IMR-90 (cell line): ENCODE results near the gene FBXO34. TPM values are rescaled to one million over a fixed set of nuclear protein-coding genes. Genes with fewer than 3 reads are reported as not detected.

Experiments used
- ATAC-seq: fragments of 200-7000 bp; cut with Tn5 transposase; 2 replicates; pipeline ENCODE4 v1.9.1; 2020; ENCODE audit warnings: low read depth, mild to moderate bottlenecking, moderate library complexity
- BruUV-seq: library from RNA; stranded (reverse); fragments of 400-500 nt; replicated peaks from 2 replicates; lab custom pipeline; 2021; lab: Mats Ljungman, UMichigan
- CTCF ChIA-PET: fragments of 300-600 bp; formaldehyde crosslinking; extraction: SDS; loops from one replicate; lab custom pipeline; 2021; ENCODE audit warnings: antibody characterized with exemption; lab: Yijun Ruan, JAX
- POLR2A ChIA-PET: fragments of 300-600 bp; sonication (Branson Sonifier 250); formaldehyde crosslinking; loops from one replicate; lab custom pipeline; 2022; ENCODE audit warnings: antibody characterized with exemption; ENCODE audit not compliant: unreplicated experiment; lab: Charles Lee
- DNase-seq: peaks from one replicate; pipeline ENCODE4 v3.0.0; 2013
- H2AFZ ChIP-seq: replicated peaks from 2 replicates; pipeline ENCODE3; 2013; ENCODE audit warnings: low read length, mild to moderate bottlenecking; ENCODE audit not compliant: poor library complexity
- H2AK5ac ChIP-seq: 2 replicates; pipeline ENCODE4 v1.6.1; 2013; ENCODE audit warnings: low read depth, low read length, inconsistent platforms
- H2AK9ac ChIP-seq: replicated peaks from 2 replicates; pipeline ENCODE3; 2013; ENCODE audit warnings: mild to moderate bottlenecking, low read depth, low read length, moderate library complexity; ENCODE audit not compliant: poor library complexity
- H2BK120ac ChIP-seq: 2 replicates; pipeline ENCODE4 v1.6.1; 2013; ENCODE audit warnings: low read depth, low read length, inconsistent platforms
- H2BK15ac ChIP-seq: 3 replicates; pipeline ENCODE4 v1.6.1; 2013; ENCODE audit warnings: low read depth, low read length, inconsistent platforms
- H2BK20ac ChIP-seq: 2 replicates; pipeline ENCODE4 v1.6.1; 2013; ENCODE audit warnings: low read depth, mild to moderate bottlenecking, inconsistent platforms, low read length, moderate library complexity
- H2BK5ac ChIP-seq: 2 replicates; pipeline ENCODE4 v1.6.1; 2013; ENCODE audit warnings: mild to moderate bottlenecking, low read depth, low read length, inconsistent platforms; ENCODE audit not compliant: poor library complexity, severe bottlenecking
- H3K14ac ChIP-seq: replicated peaks from 2 replicates; pipeline ENCODE4 v1.6.1; 2013; ENCODE audit warnings: low read depth, low read length, inconsistent platforms
- H3K18ac ChIP-seq: 2 replicates; pipeline ENCODE4 v1.6.1; 2013; ENCODE audit warnings: low read depth, low read length, control low read depth
- H3K23ac ChIP-seq: 2 replicates; pipeline ENCODE4 v1.6.1; 2013; ENCODE audit warnings: low read depth, low read length, inconsistent platforms
- H3K27ac ChIP-seq: 2 replicates; pipeline ENCODE4 v1.5.1; 2013; ENCODE audit warnings: mild to moderate bottlenecking, control low read depth, low read length; ENCODE audit not compliant: insufficient read depth
- H3K27me3 ChIP-seq: 2 replicates; pipeline ENCODE4 v1.6.1; 2013; ENCODE audit warnings: low read length; ENCODE audit not compliant: control insufficient read depth, insufficient read depth
- H3K36me3 ChIP-seq: 2 replicates; pipeline ENCODE4 v1.6.1; 2013; ENCODE audit warnings: low read length, mixed read lengths; ENCODE audit not compliant: control insufficient read depth, insufficient read depth
- H3K4ac ChIP-seq: 2 replicates; pipeline ENCODE4 v1.6.1; 2013; ENCODE audit warnings: low read depth, low read length, inconsistent platforms
- H3K4me1 ChIP-seq: 2 replicates; pipeline ENCODE4 v1.6.1; 2013; ENCODE audit warnings: low read length, mixed read lengths; ENCODE audit not compliant: control insufficient read depth, insufficient read depth
- H3K4me2 ChIP-seq: 2 replicates; pipeline ENCODE4 v1.6.1; 2013; ENCODE audit warnings: low read depth, mild to moderate bottlenecking, control low read depth, low read length, moderate library complexity
- H3K4me3 ChIP-seq: 2 replicates; pipeline ENCODE4 v1.5.1; 2013; ENCODE audit warnings: low read depth, mild to moderate bottlenecking, control low read depth, low read length, moderate library complexity; ENCODE audit not compliant: insufficient read depth
- H3K56ac ChIP-seq: 2 replicates; pipeline ENCODE4 v1.6.1; 2013; ENCODE audit warnings: low read length, inconsistent platforms; ENCODE audit not compliant: insufficient read depth; ENCODE audit errors: extremely low read depth
- H3K79me1 ChIP-seq, 2 experiments: 2 replicates each; pipeline ENCODE4 v1.6.1; 2013; ENCODE audit warnings: low read length in 2 of 2, inconsistent platforms in 1 of 2, low read depth in 1 of 2
- H3K9ac ChIP-seq: 2 replicates; pipeline ENCODE4 v1.6.1; 2013; ENCODE audit warnings: low read depth, low read length, control low read depth
- H3K9me1 ChIP-seq: 2 replicates; pipeline ENCODE4 v1.6.1; 2013; ENCODE audit warnings: low read length, inconsistent platforms; ENCODE audit not compliant: insufficient read depth
- H3K9me3 ChIP-seq: 2 replicates; pipeline ENCODE4 v1.6.1; 2013; ENCODE audit warnings: low read length; ENCODE audit not compliant: control insufficient read depth, insufficient read depth
- H4K20me1 ChIP-seq: 2 replicates; pipeline ENCODE4 v1.6.1; 2013; ENCODE audit warnings: low read length, inconsistent platforms; ENCODE audit not compliant: insufficient read depth
- H4K5ac ChIP-seq: 2 replicates; pipeline ENCODE4 v1.6.1; 2013; ENCODE audit warnings: mild to moderate bottlenecking, low read depth, low read length, control low read depth
- H4K8ac ChIP-seq, 2 experiments: 2 replicates each; pipeline ENCODE4 v1.6.1; 2013; ENCODE audit warnings: low read depth in 2 of 2, low read length in 2 of 2, control low read depth in 1 of 2, inconsistent platforms in 1 of 2
- H4K91ac ChIP-seq: 2 replicates; pipeline ENCODE4 v1.6.1; 2013; ENCODE audit warnings: low read depth, low read length, inconsistent platforms; ENCODE audit not compliant: insufficient read depth
- BHLHE40 ChIP-seq: fragments of 150-350 bp; IDR thresholded peaks from 2 replicates; pipeline ENCODE4 v1.6.1; 2016; ENCODE audit warnings: mild to moderate bottlenecking, low read depth, low read length
- CEBPB ChIP-seq: IDR thresholded peaks from 2 replicates; pipeline ENCODE4 v1.6.1; 2012; ENCODE audit warnings: low read depth, low read length, improper control_type of control experiment
- CHD1 ChIP-seq: IDR thresholded peaks from 2 replicates; pipeline ENCODE4 v1.6.1; 2012; ENCODE audit warnings: low read depth, low read length, improper control_type of control experiment
- FOS ChIP-seq: fragments of 150-350 bp; IDR thresholded peaks from 2 replicates; pipeline ENCODE4 v1.6.1; 2016; ENCODE audit warnings: low read depth, low read length
- MAFK ChIP-seq: IDR thresholded peaks from 2 replicates; pipeline ENCODE4 v1.6.1; 2012; ENCODE audit warnings: low read depth, low read length, improper control_type of control experiment
- MAZ ChIP-seq: IDR thresholded peaks from 2 replicates; pipeline ENCODE4 v1.6.1; 2012; ENCODE audit warnings: low read depth, mild to moderate bottlenecking, low read length, improper control_type of control experiment, moderate library complexity, borderline replicate concordance
- MXI1 ChIP-seq: IDR thresholded peaks from 2 replicates; pipeline ENCODE4 v1.6.1; 2012; ENCODE audit warnings: low read depth, mild to moderate bottlenecking, low read length, moderate library complexity, borderline replicate concordance
- NFE2L2 ChIP-seq: fragments of 150-350 bp; IDR thresholded peaks from 2 replicates; pipeline ENCODE4 v1.6.1; 2016; ENCODE audit warnings: low read depth, mild to moderate bottlenecking, low read length
- POLR2A ChIP-seq: IDR thresholded peaks from 2 replicates; pipeline ENCODE4 v1.6.1; 2012; ENCODE audit warnings: mild to moderate bottlenecking, low read depth, low read length
- RAD21 ChIP-seq: IDR thresholded peaks from 2 replicates; pipeline ENCODE4 v1.6.1; 2012; ENCODE audit warnings: low read length, improper control_type of control experiment
- RCOR1 ChIP-seq: IDR thresholded peaks from 2 replicates; pipeline ENCODE4 v1.6.1; 2012; ENCODE audit warnings: mild to moderate bottlenecking, low read length, improper control_type of control experiment; ENCODE audit not compliant: insufficient replicate concordance
- RFX5 ChIP-seq: IDR thresholded peaks from 2 replicates; pipeline ENCODE4 v1.8.0; 2012; ENCODE audit warnings: low read depth, mild to moderate bottlenecking, low read length, moderate library complexity
- SMC3 ChIP-seq: fragments of 150-350 bp; IDR thresholded peaks from 2 replicates; pipeline ENCODE4 v1.6.1; 2016; ENCODE audit warnings: low read depth, mild to moderate bottlenecking, antibody characterized with exemption, low read length, moderate library complexity
- USF2 ChIP-seq: fragments of 150-350 bp; IDR thresholded peaks from 2 replicates; pipeline ENCODE4 v1.6.1; 2017; ENCODE audit warnings: mild to moderate bottlenecking, antibody characterized with exemption, low read length, low read depth
- WGBS, 2 experiments: methylation state at CpG; one replicate each; pipeline versions ENCODE4 v1.1.5 to v1.1.7; 2013; ENCODE audit warnings: missing lambda C conversion rate in 2 of 2; ENCODE audit not compliant: insufficient read length in 1 of 2; ENCODE audit errors: extremely low coverage in 2 of 2; 5-methylcytosine and 5-hydroxymethylcytosine counted together
- dilution Hi-C: fragments of 300-500 bp; cut with HindIII; formaldehyde crosslinking; loops from one replicate; pipeline ENCODE4 v1.14.3; 2018; ENCODE audit warnings: low sequenced_read_pairs; ENCODE audit not compliant: unreplicated experiment
- in situ Hi-C: fragments of 300-500 bp; cut with MboI; formaldehyde crosslinking; loops from 3 replicates; pipeline ENCODE4 v1.14.3; 2019; ENCODE audit warnings: low sequenced_read_pairs, inconsistent platforms, mixed read lengths
- intact Hi-C: fragments of 100-400 bp; cut with micrococcal nuclease; formaldehyde crosslinking; loops from 2 replicates; pipeline ENCODE4 v1.10.0; 2022
- polyA plus RNA-seq, 3 experiments: library from polyadenylated mRNA; depleted of rRNA; stranded (reverse); fragments of >200 nt; gene quantifications; 2 replicates each; pipeline ENCODE4 v1.2.3, GENCODE V29; 2012; ENCODE audit warnings: low replicate concordance in 1 of 3
- total RNA-seq: library from RNA; depleted of rRNA; stranded (reverse); fragments of >200 nt; gene quantifications from 2 replicates; pipeline ENCODE4 v1.2.3, GENCODE V29; 2012
- TF ChIP-seq, protein P1 (sequence below): fragments of 150-350 bp; IDR thresholded peaks from 2 replicates; pipeline ENCODE4 v1.6.1; 2016; ENCODE audit warnings: low read depth, mild to moderate bottlenecking, low read length, moderate library complexity, borderline replicate concordance
- TF ChIP-seq, protein P2 (sequence below): conservative IDR thresholded peaks from 2 replicates; pipeline ENCODE4 v1.5.1; 2012; ENCODE audit warnings: mild to moderate bottlenecking, low read depth, low read length, improper control_type of control experiment

FBXO34 gene
- total and polyA plus RNA-seq, 2 of the 4 experiments (the other 2 are of a cell fraction) = 15.4 to 35.1 TPM

- Histone ChIP-seq H3K23ac (peak overlapping the region; percentile 17; the same call in 1 of the 2 replicates), H3K14ac (0 out of 2 replicates have a peak overlapping the region, but pooled peaks have one; percentile 18), H3K27me3 (no peaks in the 10 kb centered on the region), H2BK20ac (no peak overlapping the region), H2AFZ (no peak overlapping the region), H3K9me3 (no peaks in the 10 kb centered on the region), H3K4me1 (peaks cover 3% of the 10 kb centered on the region), H3K9me1 (0 out of 2 replicates have a peak, but pooled peaks cover 3% of the 10 kb centered on the region), H2AK9ac (no peak overlapping the region), H3K56ac (no peak overlapping the region), H3K4me2 (peak overlapping the region; percentile 60), H3K36me3 (no peaks in the 10 kb centered on the region), H2BK5ac (no peak overlapping the region), H4K5ac (no peak overlapping the region), H4K20me1 (peaks cover 42% of the 10 kb centered on the region; the same call in 1 of the 2 replicates), H3K4ac (no peak overlapping the region), H3K27ac (no peak overlapping the region), H4K8ac (no peak overlapping the region), H3K4me3 (no peak overlapping the region), H2BK15ac (no peak overlapping the region), H4K91ac (no peak overlapping the region), H3K18ac (no peak overlapping the region), H2AK5ac (no peak overlapping the region), H3K9ac (no peak overlapping the region), H3K79me1 (peaks cover 8 to 51% of the 10 kb centered on the region in 2 experiments), H2BK120ac (no peak overlapping the region)
- in situ Hi-C loops = no loop called here
- intact Hi-C loops = no loop called here
- ChIA-PET POLR2A (no interaction called here), CTCF (no interaction called here)
- dilution Hi-C loops = no loop called here
- TF ChIP-seq MXI1 = no peak
- no peak for TF ChIP-seq NFE2L2
- TF ChIP-seq SMC3 = no peak
- TF ChIP-seq RFX5 = no peak
- TF ChIP-seq CHD1 = no peak
- no peak for TF ChIP-seq FOS
- TF ChIP-seq, protein P1, sequence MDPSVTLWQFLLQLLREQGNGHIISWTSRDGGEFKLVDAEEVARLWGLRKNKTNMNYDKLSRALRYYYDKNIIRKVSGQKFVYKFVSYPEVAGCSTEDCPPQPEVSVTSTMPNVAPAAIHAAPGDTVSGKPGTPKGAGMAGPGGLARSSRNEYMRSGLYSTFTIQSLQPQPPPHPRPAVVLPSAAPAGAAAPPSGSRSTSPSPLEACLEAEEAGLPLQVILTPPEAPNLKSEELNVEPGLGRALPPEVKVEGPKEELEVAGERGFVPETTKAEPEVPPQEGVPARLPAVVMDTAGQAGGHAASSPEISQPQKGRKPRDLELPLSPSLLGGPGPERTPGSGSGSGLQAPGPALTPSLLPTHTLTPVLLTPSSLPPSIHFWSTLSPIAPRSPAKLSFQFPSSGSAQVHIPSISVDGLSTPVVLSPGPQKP = no peak
- no peak for TF ChIP-seq RCOR1
- TF ChIP-seq POLR2A = no peak
- no peak for TF ChIP-seq RAD21
- TF ChIP-seq MAZ = no peak
- TF ChIP-seq BHLHE40 = no peak
- TF ChIP-seq, protein P2, sequence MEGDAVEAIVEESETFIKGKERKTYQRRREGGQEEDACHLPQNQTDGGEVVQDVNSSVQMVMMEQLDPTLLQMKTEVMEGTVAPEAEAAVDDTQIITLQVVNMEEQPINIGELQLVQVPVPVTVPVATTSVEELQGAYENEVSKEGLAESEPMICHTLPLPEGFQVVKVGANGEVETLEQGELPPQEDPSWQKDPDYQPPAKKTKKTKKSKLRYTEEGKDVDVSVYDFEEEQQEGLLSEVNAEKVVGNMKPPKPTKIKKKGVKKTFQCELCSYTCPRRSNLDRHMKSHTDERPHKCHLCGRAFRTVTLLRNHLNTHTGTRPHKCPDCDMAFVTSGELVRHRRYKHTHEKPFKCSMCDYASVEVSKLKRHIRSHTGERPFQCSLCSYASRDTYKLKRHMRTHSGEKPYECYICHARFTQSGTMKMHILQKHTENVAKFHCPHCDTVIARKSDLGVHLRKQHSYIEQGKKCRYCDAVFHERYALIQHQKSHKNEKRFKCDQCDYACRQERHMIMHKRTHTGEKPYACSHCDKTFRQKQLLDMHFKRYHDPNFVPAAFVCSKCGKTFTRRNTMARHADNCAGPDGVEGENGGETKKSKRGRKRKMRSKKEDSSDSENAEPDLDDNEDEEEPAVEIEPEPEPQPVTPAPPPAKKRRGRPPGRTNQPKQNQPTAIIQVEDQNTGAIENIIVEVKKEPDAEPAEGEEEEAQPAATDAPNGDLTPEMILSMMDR = no peak
- TF ChIP-seq MAFK = no peak
- no peak for TF ChIP-seq CEBPB
- no peak for TF ChIP-seq USF2
- DNase-seq = no peak
- no CpG with 5 or more reads among the region's 2 CpGs for WGBS, 2 experiments
- BruUV-seq = no TSS peak
- no peak for ATAC-seq
Measured at GRCh38 chr14:55272922-55273321, 1.7 kb downstream of the FBXO34 start.
